Kidney epithelial cell (primary cell): ENCODE measurements around the gene AIFM2. TPM values are rescaled to one million over a fixed set of nuclear protein-coding genes. Genes with fewer than 3 reads are reported as not detected.
"Not testable (repeated sequence)": the region's sequence is repeated elsewhere in the genome, so short reads cannot be mapped to it uniquely, and the experiment has no call there.

Experiments used
- DNase-seq: peaks from one replicate; pipeline ENCODE4 v3.0.0-alpha.2; 2010; ENCODE audit warnings: low read depth
- H3K27me3 ChIP-seq: 2 replicates; pipeline ENCODE4 v1.6.0; 2011; ENCODE audit warnings: low read length; ENCODE audit not compliant: control insufficient read depth, insufficient read depth
- H3K36me3 ChIP-seq: 2 replicates; pipeline ENCODE4 v1.5.1; 2011; ENCODE audit warnings: low read length; ENCODE audit not compliant: control insufficient read depth, insufficient read depth
- H3K4me3 ChIP-seq: 2 replicates; pipeline ENCODE4 v1.5.1; 2011; ENCODE audit warnings: low read depth, mild to moderate bottlenecking, control low read depth, low read length
- CTCF ChIP-seq: IDR thresholded peaks from 2 replicates; pipeline ENCODE4 v1.5.1; 2011; ENCODE audit warnings: mild to moderate bottlenecking, moderate library complexity, low read length, control low read depth, inconsistent platforms; ENCODE audit not compliant: insufficient read depth, poor library complexity, severe bottlenecking
- total RNA-seq: library from RNA; depleted of rRNA; stranded (reverse); fragments of >200 nt; gene quantifications from 2 replicates; pipeline ENCODE4 v1.2.3, GENCODE V29; 2015

Gene AIFM2
- total RNA-seq, 1 donor from 2014 or later = 12.4 TPM

GRCh38 chr10:70084189-70084588 is 48.4 kb downstream of the AIFM2 start:
- Histone ChIP-seq H3K4me3 (no peak overlapping the region), H3K27me3 (no peaks in the 10 kb centered on the region), H3K36me3 (no peaks in the 10 kb centered on the region)
- no peak for TF ChIP-seq CTCF
- DNase-seq = no peak

GRCh38 chr10:70080789-70081188 is 51.8 kb downstream of the AIFM2 start:
- H3K4me3 ChIP-seq, H3K27me3 ChIP-seq, H3K36me3 ChIP-seq, DNase-seq: not testable (repeated sequence)

- no peaks in the 10 kb centered on the region for H3K36me3 ChIP-seq
- no peak for TF ChIP-seq CTCF
- no peak overlapping the region for H3K4me3 ChIP-seq
- no peak for DNase-seq
- H3K27me3 ChIP-seq = no peaks in the 10 kb centered on the region
These were observed 53.7 kb downstream of the AIFM2 start for GRCh38 chr10:70078937-70079336.

GRCh38 chr10:70078329-70078728 is 54.3 kb downstream of the AIFM2 start:
- H3K27me3 ChIP-seq = no peaks in the 10 kb centered on the region
- TF ChIP-seq CTCF = no peak
- no peaks in the 10 kb centered on the region for H3K36me3 ChIP-seq
- DNase-seq = no peak
- no peak overlapping the region for H3K4me3 ChIP-seq

- H3K27me3 ChIP-seq = no peaks in the 10 kb centered on the region
These were observed 57.7 kb downstream of the AIFM2 start for GRCh38 chr10:70074971-70075370.

GRCh38 chr10:70074165-70074564 is 58.5 kb downstream of the AIFM2 start:
- Histone ChIP-seq H3K4me3 (no peak overlapping the region), H3K27me3 (no peaks in the 10 kb centered on the region), H3K36me3 (no peaks in the 10 kb centered on the region)
- no peak for DNase-seq
- no peak for TF ChIP-seq CTCF

More at GRCh38 chr10:70074971-70075370, 57.7 kb downstream of the AIFM2 start:
- TF ChIP-seq CTCF = no peak
- Histone ChIP-seq H3K4me3 (no peak overlapping the region), H3K36me3 (no peaks in the 10 kb centered on the region)
- DNase-seq = no peak
